Prostate gland (tissue), 2 donors: ENCODE data around the gene EHBP1. TPM values are rescaled to one million over a fixed set of nuclear protein-coding genes. Genes with fewer than 3 reads are reported as not detected.

ENCODE experiments used
- DNase-seq: peaks from one replicate; pipeline ENCODE4 v3.0.0-alpha.2; 2019; ENCODE audit warnings: low spot score
- H3K27ac ChIP-seq, 2 donors: fragments of 200-600 bp; sonication (generic); 2 replicates each; pipeline ENCODE4 v1.5.1; 2017 to 2019
- H3K27me3 ChIP-seq: fragments of 200-600 bp; sonication (generic); replicated peaks from 2 replicates; pipeline ENCODE4 v1.5.1; 2019; ENCODE audit not compliant: insufficient read depth
- H3K36me3 ChIP-seq, 2 donors: fragments of 200-600 bp; sonication (generic); 1 replicate in 1 of 2; 2 replicates in 1 of 2; pipeline versions ENCODE4 v1.5.1 to v1.8.1; 2017 to 2019
- H3K4me1 ChIP-seq: fragments of 200-600 bp; sonication (generic); replicated peaks from 2 replicates; pipeline ENCODE4 v1.5.1; 2019
- H3K4me3 ChIP-seq, 2 donors: fragments of 200-600 bp; sonication (generic); 2 replicates each; pipeline ENCODE4 v1.5.1; 2017 to 2019
- H3K9me3 ChIP-seq: fragments of 200-600 bp; sonication (generic); 2 replicates; pipeline ENCODE4 v1.5.1; 2017
- POLR2A ChIP-seq: fragments of 450-650 bp; IDR thresholded peaks from one replicate; pipeline ENCODE4 v1.6.1; 2016; ENCODE audit warnings: antibody characterized with exemption, mild to moderate bottlenecking
- POLR2AphosphoS5 ChIP-seq: sonication (generic); formaldehyde crosslinking; IDR thresholded peaks from one replicate; pipeline ENCODE4 v1.6.1; 2017; ENCODE audit warnings: antibody characterized with exemption
- WGBS: methylation state at CpG from one replicate; pipeline ENCODE4 v1.1.5; 2018; 5-methylcytosine and 5-hydroxymethylcytosine counted together
- intact Hi-C: fragments of 100-400 bp; cut with DNase I; formaldehyde crosslinking; loops from one replicate; pipeline ENCODE4 v1.14.2; 2022
- small RNA-seq, 2 donors: library from RNA; depleted of rRNA; stranded (forward); fragments of <200 nt; gene quantifications; one replicate each; pipeline ENCODE3, GENCODE V24; 2016
- total RNA-seq, 2 donors: library from RNA; depleted of rRNA; stranded (reverse); fragments of >200 nt; gene quantifications; one replicate each; pipeline ENCODE4 v1.1.0, GENCODE V29; 2016
- TF ChIP-seq, protein P1 (sequence below), 4 experiments: fragments of 200-600 bp in 2 of 4; fragments of 450-650 bp in 2 of 4; sonication (generic) in 2 of 4; IDR thresholded peaks; 1 replicate in 3 of 4; 2 replicates in 1 of 4; pipeline ENCODE4 v1.5.1; 2016 to 2019; ENCODE audit warnings: antibody characterized with exemption in 4 of 4, mild to moderate bottlenecking in 2 of 4, moderate library complexity in 2 of 4

Gene EHBP1
- total RNA-seq, 2 donors from 2014 or later = 26.5 to 30.3 TPM

DNA sequence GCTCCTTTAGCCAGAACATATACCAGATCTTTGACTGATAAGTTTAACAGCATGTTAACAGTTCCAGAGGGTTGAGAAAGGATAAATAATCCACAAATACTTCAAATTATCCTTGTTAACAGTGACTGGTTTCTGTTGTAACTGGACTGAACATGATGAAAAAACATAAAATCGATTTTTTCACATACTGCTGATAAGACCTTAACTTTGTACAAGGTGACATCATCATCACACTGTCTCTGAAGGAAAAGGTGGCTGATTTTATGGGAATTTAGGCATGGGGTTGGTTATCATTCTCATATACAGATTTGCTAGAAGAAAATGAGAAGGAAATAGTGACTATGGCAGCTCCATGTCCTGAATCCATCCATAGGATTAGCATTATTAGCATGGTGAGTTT lies 381.2 kb downstream of the EHBP1 start:
- WGBS = 57% methylated on average over 1 of the region's 1 CpG
- DNase-seq = no peak
- no peaks in the 10 kb centered on the region for H3K36me3 ChIP-seq
- H3K9me3 ChIP-seq = no peaks in the 10 kb centered on the region
- H3K27me3 ChIP-seq = no peaks in the 10 kb centered on the region
- intact Hi-C loops = no loop called here
- H3K4me1 ChIP-seq = no peaks in the 10 kb centered on the region
- no peak overlapping the region for H3K27ac ChIP-seq
- no peak overlapping the region for H3K4me3 ChIP-seq
- TF ChIP-seq, protein P1, sequence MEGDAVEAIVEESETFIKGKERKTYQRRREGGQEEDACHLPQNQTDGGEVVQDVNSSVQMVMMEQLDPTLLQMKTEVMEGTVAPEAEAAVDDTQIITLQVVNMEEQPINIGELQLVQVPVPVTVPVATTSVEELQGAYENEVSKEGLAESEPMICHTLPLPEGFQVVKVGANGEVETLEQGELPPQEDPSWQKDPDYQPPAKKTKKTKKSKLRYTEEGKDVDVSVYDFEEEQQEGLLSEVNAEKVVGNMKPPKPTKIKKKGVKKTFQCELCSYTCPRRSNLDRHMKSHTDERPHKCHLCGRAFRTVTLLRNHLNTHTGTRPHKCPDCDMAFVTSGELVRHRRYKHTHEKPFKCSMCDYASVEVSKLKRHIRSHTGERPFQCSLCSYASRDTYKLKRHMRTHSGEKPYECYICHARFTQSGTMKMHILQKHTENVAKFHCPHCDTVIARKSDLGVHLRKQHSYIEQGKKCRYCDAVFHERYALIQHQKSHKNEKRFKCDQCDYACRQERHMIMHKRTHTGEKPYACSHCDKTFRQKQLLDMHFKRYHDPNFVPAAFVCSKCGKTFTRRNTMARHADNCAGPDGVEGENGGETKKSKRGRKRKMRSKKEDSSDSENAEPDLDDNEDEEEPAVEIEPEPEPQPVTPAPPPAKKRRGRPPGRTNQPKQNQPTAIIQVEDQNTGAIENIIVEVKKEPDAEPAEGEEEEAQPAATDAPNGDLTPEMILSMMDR (IDR thresholded peaks at IDR 0.05) = no peak
- no peak for TF ChIP-seq POLR2AphosphoS5
- TF ChIP-seq POLR2A = no peak

DNA sequence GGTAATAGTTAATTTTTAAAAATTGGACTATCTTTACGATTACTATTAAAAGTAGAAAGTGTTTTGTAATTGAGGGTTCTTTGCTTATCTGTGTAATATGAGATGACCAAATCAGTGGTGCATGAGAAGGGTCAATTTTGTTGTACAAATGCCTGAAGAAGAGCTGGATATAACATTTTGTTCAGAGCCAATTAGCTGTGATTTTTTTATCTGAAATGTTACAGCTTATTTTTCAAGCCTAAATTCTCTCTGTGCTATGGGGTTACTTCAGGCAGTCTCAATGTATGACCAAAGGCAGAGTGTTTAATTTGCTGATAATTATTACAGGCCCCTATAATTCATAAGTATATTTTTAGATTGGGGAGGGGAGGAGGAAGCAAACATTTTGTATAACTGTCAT lies 386.9 kb downstream of the EHBP1 start:
- DNase-seq = no peak
- no peaks in the 10 kb centered on the region for H3K27me3 ChIP-seq
- H3K4me3 ChIP-seq = no peak overlapping the region
- no peaks in the 10 kb centered on the region for H3K36me3 ChIP-seq
- 78% methylated on average over 1 of the region's 1 CpG for WGBS
- no peak overlapping the region for H3K27ac ChIP-seq
- intact Hi-C loops = no loop called here
- H3K9me3 ChIP-seq = no peaks in the 10 kb centered on the region
- no peaks in the 10 kb centered on the region for H3K4me1 ChIP-seq
- TF ChIP-seq POLR2A = no peak
- TF ChIP-seq, protein P1 (IDR thresholded peaks at IDR 0.05) = no peak
- TF ChIP-seq POLR2AphosphoS5 = no peak

DNA sequence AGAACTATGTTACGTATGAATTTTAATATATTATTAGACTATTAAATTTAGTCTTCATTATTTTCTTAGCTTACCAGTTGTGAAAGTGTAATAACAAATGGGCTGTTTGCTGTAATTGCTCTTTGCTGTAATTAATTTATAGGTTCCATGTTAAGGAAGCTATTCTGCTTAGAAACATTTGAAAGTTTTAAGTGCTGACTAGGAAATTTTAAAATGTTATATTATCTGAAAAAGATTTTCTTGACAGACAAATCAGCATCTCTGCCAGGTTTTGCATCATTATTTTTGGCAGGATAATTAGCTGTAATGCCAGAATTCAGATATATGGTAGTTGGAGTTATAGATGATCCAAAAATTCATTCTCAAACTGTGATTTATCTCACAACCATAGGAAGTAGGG lies 387.3 kb downstream of the EHBP1 start:
- 0% methylated on average over 1 of the region's 1 CpG for WGBS
- intact Hi-C loops = no loop called here
- no peak overlapping the region for H3K4me3 ChIP-seq

DNA sequence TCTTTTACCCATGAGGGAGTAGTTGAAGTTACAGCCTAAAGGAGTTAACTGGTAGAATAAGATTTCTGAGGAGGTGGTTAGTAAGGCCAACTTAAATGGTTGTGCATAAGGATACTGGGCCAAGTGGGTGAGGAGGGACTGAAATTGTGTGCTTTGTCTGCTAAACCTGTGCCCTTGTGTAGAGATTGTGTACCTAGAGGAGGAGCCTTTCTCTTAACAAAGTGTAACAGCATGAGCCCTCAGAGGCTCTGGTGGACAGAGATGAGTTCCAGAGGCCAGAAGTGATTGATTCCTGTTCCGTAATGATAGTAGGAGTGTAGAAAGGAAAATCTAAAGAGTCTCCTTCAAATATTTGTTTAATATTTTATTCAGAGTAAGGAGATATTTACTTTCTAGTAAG lies 388.0 kb downstream of the EHBP1 start:
- intact Hi-C loops = no loop called here

More for the DNA sequence above, 387.3 kb downstream of the EHBP1 start:
- Histone ChIP-seq H3K27me3 (no peaks in the 10 kb centered on the region), H3K36me3 (no peaks in the 10 kb centered on the region), H3K27ac (no peak overlapping the region), H3K4me1 (no peaks in the 10 kb centered on the region), H3K9me3 (no peaks in the 10 kb centered on the region)
- TF ChIP-seq, protein P1 (IDR thresholded peaks at IDR 0.05) = no peak
- DNase-seq = no peak

More for the DNA sequence above, 388.0 kb downstream of the EHBP1 start:
- H3K36me3 ChIP-seq = no peaks in the 10 kb centered on the region
- no peaks in the 10 kb centered on the region for H3K9me3 ChIP-seq
- no peak overlapping the region for H3K4me3 ChIP-seq
- no peak overlapping the region for H3K27ac ChIP-seq
- no peaks in the 10 kb centered on the region for H3K27me3 ChIP-seq
- H3K4me1 ChIP-seq = no peaks in the 10 kb centered on the region
- WGBS = 69% methylated on average over 1 of the region's 1 CpG
- TF ChIP-seq, protein P1 (IDR thresholded peaks at IDR 0.05) = no peak
- TF ChIP-seq POLR2AphosphoS5 (no peak), POLR2A (no peak)
- DNase-seq = no peak

Small RNAs within 50 kb of the gene (small RNA-seq; reads per million reads assigned to genes)
- 0 reads per million in 2 donors for gene RF00019

Other genes with a start within 250 kb of the EHBP1 start
- 1 to 10 TPM; 2.6 to 4.0 TPM for gene TMEM17, start 199.5 kb upstream of the EHBP1 start, total RNA-seq